AML-193 (cell line): ENCODE results near the gene TRAF2.
"Not testable (repeated sequence)": the region's sequence is repeated elsewhere in the genome, so short reads cannot be mapped to it uniquely, and the experiment has no call there.

Source experiments
- DNase-seq, 2 experiments: peaks; one replicate each; lab custom pipeline; 2025; lab: John Stamatoyannopoulos, UW

TRAF2 gene

GRCh38 chr9:136885950-136886578 is at the start of gene TRAF2:
Gene TRAF2 (plus strand): TSS chr9:136886516. CDS start chr9:136898741, 12,225 bp downstream.
- DNase-seq = peak; percentile 90 to 95

- no peak for DNase-seq
Observed at GRCh38 chr9:136837146-136837855, 49.0 kb upstream of the TRAF2 start.

GRCh38 chr9:136837856-136838277 is 48.4 kb upstream of the TRAF2 start:
- not testable (repeated sequence) for DNase-seq

- no peak for DNase-seq
Observed at GRCh38 chr9:136838314-136839228, 47.7 kb upstream of the TRAF2 start.

GRCh38 chr9:136839229-136840139 is 46.8 kb upstream of the TRAF2 start:
- DNase-seq = no peak

- no peak for DNase-seq
Observed at GRCh38 chr9:136840140-136840876, 46.0 kb upstream of the TRAF2 start.

GRCh38 chr9:136840877-136841645 is 45.3 kb upstream of the TRAF2 start:
- no peak for DNase-seq

GRCh38 chr9:136841646-136842379 is 44.5 kb upstream of the TRAF2 start:
- not testable (repeated sequence) for DNase-seq

GRCh38 chr9:136842380-136842948 is 43.9 kb upstream of the TRAF2 start, which contains the start of gene AJM1:
Gene AJM1 (plus strand): TSS chr9:136842478. CDS start chr9:136844415, 1,937 bp downstream.
- peak; percentile 61 to 64 for DNase-seq

- not testable (repeated sequence) for DNase-seq
Observed at GRCh38 chr9:136843159-136843800, 43.0 kb upstream of the TRAF2 start.

GRCh38 chr9:136843801-136844740 is 42.2 kb upstream of the TRAF2 start:
- not testable (repeated sequence) for DNase-seq

- no peak for DNase-seq
Observed at GRCh38 chr9:136844761-136845464, 41.4 kb upstream of the TRAF2 start.

GRCh38 chr9:136845465-136846260 is 40.7 kb upstream of the TRAF2 start:
- DNase-seq = no peak

GRCh38 chr9:136846376-136847087 is 39.8 kb upstream of the TRAF2 start:
- no peak for DNase-seq
